ENCODE data around the gene A2M. TPM values are rescaled to one million over a fixed set of nuclear protein-coding genes. Genes with fewer than 3 reads are reported as not detected.
A peak's percentile ranks its signal among the peaks of the same experiment; 100 is the strongest.

A2M gene
- total RNA-seq, 2 donors from 2014 or later, result 340 to 683 TPM

GRCh38 chr12:9127484-9127883 lies 11.8 kb upstream of the A2M start:
- H3K36me3 ChIP-seq, result no peaks in the 10 kb centered on the region
- no peak for DNase-seq (ENCODE audit: low spot score)
- no peak overlapping the region for H3K27ac ChIP-seq
- no peaks in the 10 kb centered on the region for H3K27me3 ChIP-seq
- TF ChIP-seq CTCF (IDR thresholded peaks at IDR 0.05), result no peak
- no peaks in the 10 kb centered on the region for H3K9me3 ChIP-seq
- H3K4me1 ChIP-seq, result peaks cover 0 to 4% of the 10 kb centered on the region in 2 donors
- H3K4me3 ChIP-seq, result no peak overlapping the region

- no peak for TF ChIP-seq CTCF (IDR thresholded peaks at IDR 0.05)
- Histone ChIP-seq H3K4me3 (no peak overlapping the region), H3K27me3 (no peaks in the 10 kb centered on the region), H3K4me1 (peaks cover 0 to 4% of the 10 kb centered on the region in 2 donors), H3K36me3 (no peaks in the 10 kb centered on the region), H3K27ac (peak overlapping the region; percentile 46 to 47), H3K9me3 (no peaks in the 10 kb centered on the region)
- DNase-seq (ENCODE audit: low spot score), result no peak
Observed at GRCh38 chr12:9124383-9125031, 8.8 kb upstream of the A2M start.

- H3K27me3 ChIP-seq, result no peaks in the 10 kb centered on the region
- H3K9me3 ChIP-seq, result no peaks in the 10 kb centered on the region
- TF ChIP-seq CTCF (IDR thresholded peaks at IDR 0.05), result no peak
- peak overlapping the region in 1 of 2 donors; percentile 33 for H3K4me3 ChIP-seq
- H3K4me1 ChIP-seq, result peaks cover 0 to 10% of the 10 kb centered on the region in 2 donors
- peak overlapping the region; percentile 46 to 47 for H3K27ac ChIP-seq
- DNase-seq (ENCODE audit: low spot score), result no peak
- H3K36me3 ChIP-seq, result no peaks in the 10 kb centered on the region
Observed at GRCh38 chr12:9123781-9124382, 8.2 kb upstream of the A2M start.

GRCh38 chr12:9122091-9122609 lies 6.4 kb upstream of the A2M start:
- H3K27ac ChIP-seq, result peak overlapping the region; percentile 6 to 23
- TF ChIP-seq CTCF (IDR thresholded peaks at IDR 0.05), result no peak
- no peak overlapping the region for H3K4me3 ChIP-seq
- no peaks in the 10 kb centered on the region for H3K9me3 ChIP-seq
- no peak for DNase-seq (ENCODE audit: low spot score)
- H3K27me3 ChIP-seq, result no peaks in the 10 kb centered on the region
- no peaks in the 10 kb centered on the region for H3K36me3 ChIP-seq
- peaks cover 0 to 27% of the 10 kb centered on the region in 2 donors for H3K4me1 ChIP-seq

GRCh38 chr12:9120487-9121184 lies 4.9 kb upstream of the A2M start:
- peaks cover 0 to 36% of the 10 kb centered on the region in 2 donors for H3K4me1 ChIP-seq
- no peaks in the 10 kb centered on the region for H3K27me3 ChIP-seq
- no peaks in the 10 kb centered on the region for H3K36me3 ChIP-seq
- no peaks in the 10 kb centered on the region for H3K9me3 ChIP-seq
- DNase-seq (ENCODE audit: low spot score), result no peak
- H3K4me3 ChIP-seq, result no peak overlapping the region
- TF ChIP-seq CTCF (IDR thresholded peaks at IDR 0.05), result no peak
- H3K27ac ChIP-seq, result peak overlapping the region in 1 of 2 donors; percentile 86

Measured in right atrium auricular region (tissue), 2 donors.